OCI-LY1 (cell line): Measurements from ENCODE around the gene IMP3.
"Not testable (repeated sequence)": the region's sequence is repeated elsewhere in the genome, so short reads cannot be mapped to it uniquely, and the experiment has no call there.

Experiments used
- H2AFZ ChIP-seq: fragments of 200-600 bp; sonication (generic), shearing (Covaris generic); 2 replicates; pipeline ENCODE4 v1.6.0; 2014; ENCODE audit warnings: antibody characterized with exemption, mild to moderate bottlenecking, low read length
- H3F3A ChIP-seq: fragments of 200-600 bp; sonication (generic), shearing (Covaris generic); 2 replicates; pipeline ENCODE4 v1.6.0; 2014; ENCODE audit warnings: mild to moderate bottlenecking, antibody characterized with exemption, low read length, moderate library complexity; ENCODE audit not compliant: insufficient read depth
- H3K27ac ChIP-seq: fragments of 200-600 bp; sonication (generic); 2 replicates; pipeline ENCODE4 v1.5.1; 2014; ENCODE audit warnings: low read length, mixed run types, mild to moderate bottlenecking, low read depth; ENCODE audit not compliant: poor library complexity, severe bottlenecking
- H3K27me3 ChIP-seq: fragments of 200-600 bp; sonication (generic); 2 replicates; pipeline ENCODE4 v1.6.0; 2014; ENCODE audit warnings: antibody characterized with exemption, mild to moderate bottlenecking, low read length, moderate library complexity; ENCODE audit not compliant: insufficient read depth
- H3K36me3 ChIP-seq: fragments of 200-600 bp; sonication (generic); 2 replicates; pipeline ENCODE4 v1.6.1; 2014; ENCODE audit warnings: mild to moderate bottlenecking, antibody characterized with exemption, low read length, moderate library complexity, mixed read lengths; ENCODE audit not compliant: insufficient read depth
- H3K4me1 ChIP-seq: fragments of 200-600 bp; sonication (generic); 2 replicates; pipeline ENCODE4 v1.5.1; 2014; ENCODE audit warnings: mild to moderate bottlenecking, low read length, moderate library complexity; ENCODE audit not compliant: insufficient read depth, severe bottlenecking
- H3K4me2 ChIP-seq: fragments of 200-600 bp; sonication (generic), shearing (Covaris generic); 2 replicates; pipeline ENCODE4 v1.6.1; 2014; ENCODE audit warnings: low read length
- H3K4me3 ChIP-seq: fragments of 200-600 bp; sonication (generic); 2 replicates; pipeline ENCODE4 v1.5.1; 2014; ENCODE audit warnings: low read length, low read depth, mild to moderate bottlenecking, mixed read lengths; ENCODE audit not compliant: poor library complexity, severe bottlenecking
- H3K79me2 ChIP-seq: fragments of 200-600 bp; shearing (Covaris generic); 2 replicates; pipeline ENCODE4 v1.6.1; 2016; ENCODE audit warnings: mixed run types, low read length, mixed read lengths; ENCODE audit not compliant: insufficient read depth
- H3K9ac ChIP-seq: fragments of 200-600 bp; sonication (generic), shearing (Covaris generic); 2 replicates; pipeline ENCODE4 v1.6.1; 2014; ENCODE audit warnings: mild to moderate bottlenecking, low read length, mixed read lengths
- H3K9me2 ChIP-seq: fragments of 200-600 bp; sonication (generic), shearing (Covaris generic); 2 replicates; pipeline ENCODE4 v1.6.1; 2014; ENCODE audit warnings: low read depth, mild to moderate bottlenecking, low read length, mixed read lengths
- H3K9me3 ChIP-seq: fragments of 200-600 bp; shearing (Covaris generic); 2 replicates; pipeline ENCODE4 v1.6.1; 2014; ENCODE audit warnings: low read length, mixed read lengths
- H4K20me1 ChIP-seq: fragments of 200-600 bp; sonication (generic), shearing (Covaris generic); 2 replicates; pipeline ENCODE4 v1.6.0; 2016; ENCODE audit warnings: mild to moderate bottlenecking, low read length; ENCODE audit not compliant: insufficient read depth
- CTCF ChIP-seq: fragments of 200-600 bp; sonication (generic), shearing (Covaris generic); IDR thresholded peaks from 2 replicates; pipeline ENCODE4 v1.5.1; 2017; ENCODE audit warnings: mild to moderate bottlenecking, antibody characterized with exemption, low read length, moderate library complexity, mixed read lengths
- EZH2 ChIP-seq: fragments of 200-600 bp; sonication (generic), shearing (Covaris generic); IDR thresholded peaks from 2 replicates; pipeline ENCODE4 v1.8.0; 2017; ENCODE audit warnings: borderline replicate concordance, mixed run types, mild to moderate bottlenecking, antibody characterized with exemption, low read length, moderate library complexity, mixed read lengths

IMP3 gene

GRCh38 chr15:75685195-75685594 lies 45.2 kb upstream of the IMP3 start:
- H3K9ac ChIP-seq: no peak overlapping the region
- H4K20me1 ChIP-seq: no peaks in the 10 kb centered on the region
- no peaks in the 10 kb centered on the region for H3K9me3 ChIP-seq
- H3K36me3 ChIP-seq: no peaks in the 10 kb centered on the region
- H2AFZ ChIP-seq: no peak overlapping the region
- no peak for TF ChIP-seq EZH2
- TF ChIP-seq CTCF: 0 out of 2 replicates have a peak, but pooled peaks have one; percentile 13
- no peaks in the 10 kb centered on the region for H3K27me3 ChIP-seq
- no peak overlapping the region for H3K4me3 ChIP-seq
- no peaks in the 10 kb centered on the region for H3K9me2 ChIP-seq
- no peaks in the 10 kb centered on the region for H3K4me1 ChIP-seq
- no peaks in the 10 kb centered on the region for H3F3A ChIP-seq
- H3K4me2 ChIP-seq: no peak overlapping the region
- H3K27ac ChIP-seq: no peak overlapping the region
- H3K79me2 ChIP-seq: no peaks in the 10 kb centered on the region

DNA sequence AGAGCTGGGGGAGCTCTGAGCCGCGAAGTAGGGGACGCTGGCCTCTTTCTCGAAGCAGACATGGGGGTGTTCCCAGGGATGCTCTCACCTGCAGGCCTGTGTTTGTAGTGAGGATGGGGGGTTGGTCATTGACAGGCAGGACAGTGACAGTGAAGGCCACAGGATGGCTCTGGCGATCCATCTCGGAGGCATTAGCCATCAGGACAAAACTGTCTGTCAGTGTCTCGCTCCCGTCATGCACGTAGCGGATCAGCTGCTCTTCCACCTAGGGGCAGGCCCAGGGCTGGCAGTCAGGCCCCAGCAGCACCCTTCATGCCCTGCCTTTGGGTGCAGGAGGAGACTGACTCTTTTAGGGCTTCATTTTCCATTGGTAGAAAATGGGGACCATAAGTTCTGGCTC lies 44.6 kb upstream of the IMP3 start:
- Histone ChIP-seq H3K4me3 (no peak overlapping the region), H3K27ac (no peak overlapping the region), H3K4me1 (no peaks in the 10 kb centered on the region), H3K9ac (no peak overlapping the region), H3K79me2 (no peaks in the 10 kb centered on the region), H3F3A (no peaks in the 10 kb centered on the region), H2AFZ (no peak overlapping the region), H4K20me1 (no peaks in the 10 kb centered on the region), H3K9me3 (no peaks in the 10 kb centered on the region), H3K36me3 (no peaks in the 10 kb centered on the region), H3K4me2 (no peak overlapping the region), H3K27me3 (no peaks in the 10 kb centered on the region), H3K9me2 (no peaks in the 10 kb centered on the region)
- no peak for TF ChIP-seq EZH2
- TF ChIP-seq CTCF: no peak

- H4K20me1 ChIP-seq, H3K36me3 ChIP-seq, H3K4me1 ChIP-seq, H2AFZ ChIP-seq, H3F3A ChIP-seq, H3K27me3 ChIP-seq, H3K9ac ChIP-seq, H3K27ac ChIP-seq, H3K9me2 ChIP-seq, H3K4me2 ChIP-seq, H3K4me3 ChIP-seq, H3K79me2 ChIP-seq, H3K9me3 ChIP-seq: not testable (repeated sequence)
- TF ChIP-seq CTCF: peak; percentile 65
These were observed 43.8 kb upstream of the IMP3 start for GRCh38 chr15:75683646-75684312.
